ENCODE results near the gene MEIS2. TPM values are rescaled to one million over a fixed set of nuclear protein-coding genes. Genes with fewer than 3 reads are reported as not detected.
A peak's percentile ranks its signal among the peaks of the same experiment; 100 is the strongest.

MEIS2 gene
- total and polyA plus RNA-seq, 8 donors, result 9.1 to 30.5 (median 14.8) TPM

GRCh38 chr15:36897834-36898233, 202.5 kb downstream of the MEIS2 start:
- FAIRE-seq, result no peak

DNA sequence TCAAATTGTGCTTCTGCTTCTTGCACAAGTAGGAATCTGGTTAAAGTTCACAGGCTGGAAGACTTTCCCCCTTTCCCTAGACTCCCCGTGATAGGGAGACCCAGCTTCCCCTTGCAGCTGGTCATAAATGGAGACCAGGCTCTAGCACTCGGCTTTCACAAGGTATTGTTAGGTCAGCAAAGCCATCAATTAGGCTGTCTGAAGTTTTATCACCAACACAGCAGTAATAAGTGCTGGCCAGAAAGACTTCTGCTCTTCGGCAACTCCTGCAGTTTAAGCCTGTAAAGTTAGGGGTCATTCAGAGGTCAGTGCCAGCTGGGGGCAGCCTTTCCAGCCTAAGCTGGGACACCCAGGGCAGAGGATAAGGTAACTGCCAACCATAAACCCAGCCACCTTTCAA, 203.4 kb downstream of the MEIS2 start:
- TF ChIP-seq, protein P1, sequence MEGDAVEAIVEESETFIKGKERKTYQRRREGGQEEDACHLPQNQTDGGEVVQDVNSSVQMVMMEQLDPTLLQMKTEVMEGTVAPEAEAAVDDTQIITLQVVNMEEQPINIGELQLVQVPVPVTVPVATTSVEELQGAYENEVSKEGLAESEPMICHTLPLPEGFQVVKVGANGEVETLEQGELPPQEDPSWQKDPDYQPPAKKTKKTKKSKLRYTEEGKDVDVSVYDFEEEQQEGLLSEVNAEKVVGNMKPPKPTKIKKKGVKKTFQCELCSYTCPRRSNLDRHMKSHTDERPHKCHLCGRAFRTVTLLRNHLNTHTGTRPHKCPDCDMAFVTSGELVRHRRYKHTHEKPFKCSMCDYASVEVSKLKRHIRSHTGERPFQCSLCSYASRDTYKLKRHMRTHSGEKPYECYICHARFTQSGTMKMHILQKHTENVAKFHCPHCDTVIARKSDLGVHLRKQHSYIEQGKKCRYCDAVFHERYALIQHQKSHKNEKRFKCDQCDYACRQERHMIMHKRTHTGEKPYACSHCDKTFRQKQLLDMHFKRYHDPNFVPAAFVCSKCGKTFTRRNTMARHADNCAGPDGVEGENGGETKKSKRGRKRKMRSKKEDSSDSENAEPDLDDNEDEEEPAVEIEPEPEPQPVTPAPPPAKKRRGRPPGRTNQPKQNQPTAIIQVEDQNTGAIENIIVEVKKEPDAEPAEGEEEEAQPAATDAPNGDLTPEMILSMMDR (IDR thresholded peaks at IDR 0.05), result no peak
- FAIRE-seq (no peak), DNase-seq (no peak), ATAC-seq (peak in 3 of 4 donors; percentile 32 to 44 (median 41))
- intact Hi-C loops (cut with DNase I), result no loop called here
- Histone ChIP-seq H3K4me3 (no peak overlapping the region), H3K27ac (peak overlapping the region in 1 of 4 donors; percentile 38), H3K9me3 (no peaks in the 10 kb centered on the region), H3K36me3 (peaks cover 0 to 20% (median 0%) of the 10 kb centered on the region in 3 donors), H3K4me1 (no peaks in the 10 kb centered on the region), H3K27me3 (no peaks in the 10 kb centered on the region)
- 60 to 70% methylated on average over 3 of the region's 3 CpGs for WGBS, 2 donors

More at GRCh38 chr15:36897834-36898233, 202.5 kb downstream of the MEIS2 start:
- Histone ChIP-seq H3K4me3 (no peak overlapping the region), H3K27me3 (no peaks in the 10 kb centered on the region), H3K27ac (no peak overlapping the region), H3K36me3 (peaks cover 0 to 20% (median 0%) of the 10 kb centered on the region in 3 donors), H3K4me1 (no peaks in the 10 kb centered on the region), H3K9me3 (no peaks in the 10 kb centered on the region)
- intact Hi-C loops (cut with DNase I), result no loop called here
- TF ChIP-seq, protein P1 (IDR thresholded peaks at IDR 0.05), result no peak
- 79 to 84% methylated on average over 3 of the region's 3 CpGs for WGBS, 2 donors
- no peak for DNase-seq
- no peak for ATAC-seq

GRCh38 chr15:36894075-36894474, 206.3 kb downstream of the MEIS2 start:
- no peaks in the 10 kb centered on the region for H3K27me3 ChIP-seq
- TF ChIP-seq, protein P1 (IDR thresholded peaks at IDR 0.05), result no peak
- WGBS, 2 donors, result 86 to 92% methylated on average over 4 of the region's 4 CpGs

GRCh38 chr15:36893276-36893675, 207.1 kb downstream of the MEIS2 start:
- no peak for ATAC-seq
- WGBS, 2 donors, result 91 to 92% methylated on average over 1 of the region's 1 CpG

More at GRCh38 chr15:36894075-36894474, 206.3 kb downstream of the MEIS2 start:
- Histone ChIP-seq H3K4me3 (no peak overlapping the region), H3K27ac (no peak overlapping the region), H3K4me1 (no peaks in the 10 kb centered on the region), H3K36me3 (peaks cover 0 to 20% (median 0%) of the 10 kb centered on the region in 3 donors), H3K9me3 (no peaks in the 10 kb centered on the region)
- ATAC-seq, result no peak
- FAIRE-seq, result no peak
- intact Hi-C loops (cut with DNase I), result no loop called here
- DNase-seq, result no peak

More at GRCh38 chr15:36893276-36893675, 207.1 kb downstream of the MEIS2 start:
- Histone ChIP-seq H3K27me3 (no peaks in the 10 kb centered on the region), H3K4me1 (no peaks in the 10 kb centered on the region), H3K36me3 (peaks cover 0 to 20% (median 0%) of the 10 kb centered on the region in 3 donors), H3K27ac (no peak overlapping the region), H3K4me3 (no peak overlapping the region), H3K9me3 (no peaks in the 10 kb centered on the region)
- intact Hi-C loops (cut with DNase I), result no loop called here
- FAIRE-seq, result no peak
- TF ChIP-seq, protein P1 (IDR thresholded peaks at IDR 0.05), result no peak
- no peak for DNase-seq

All from pancreas (tissue), 10 donors.